ENCODE data around the gene RIPOR2.
"Not testable (repeated sequence)": the region's sequence is repeated elsewhere in the genome, so short reads cannot be mapped to it uniquely, and the experiment has no call there.

Gene RIPOR2

DNA sequence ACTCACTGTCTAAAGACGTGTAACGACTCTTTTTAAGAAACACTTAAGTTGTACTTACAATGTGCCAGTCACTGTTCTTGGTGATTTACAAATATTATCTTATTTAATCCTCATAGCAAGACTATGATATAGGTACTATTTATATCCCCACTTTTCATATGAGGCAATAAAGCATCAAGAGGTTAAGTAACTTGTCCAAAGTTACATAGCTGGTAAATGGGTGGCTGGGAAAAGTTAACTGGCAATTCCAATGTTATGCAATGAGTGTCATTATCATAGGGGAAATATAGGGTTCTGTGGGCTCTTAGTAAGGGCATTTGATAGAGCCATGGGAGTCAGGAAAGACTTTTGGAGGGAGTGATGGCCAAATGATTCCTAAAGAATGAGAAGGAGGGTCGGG is 21.4 kb upstream of the RIPOR2 start:
- no peak overlapping the region for H3K4me3 ChIP-seq (ENCODE audit: low read depth, low read length)
- CTCF ChIA-PET: interaction anchor here (1.1 to 1.6 kb wide), 2 partner anchors 33 to 35 kb away, joined by 3 to 7 read pairs; no protein-coding TSS in a partner anchor
- DNase-seq (ENCODE audit: low read depth, low spot score): no peak
- TF ChIP-seq CTCF (IDR thresholded peaks at IDR 0.05; ENCODE audit: insufficient read depth, low read length, missing control alignments): no peak
- POLR2A ChIA-PET: no interaction called here

DNA sequence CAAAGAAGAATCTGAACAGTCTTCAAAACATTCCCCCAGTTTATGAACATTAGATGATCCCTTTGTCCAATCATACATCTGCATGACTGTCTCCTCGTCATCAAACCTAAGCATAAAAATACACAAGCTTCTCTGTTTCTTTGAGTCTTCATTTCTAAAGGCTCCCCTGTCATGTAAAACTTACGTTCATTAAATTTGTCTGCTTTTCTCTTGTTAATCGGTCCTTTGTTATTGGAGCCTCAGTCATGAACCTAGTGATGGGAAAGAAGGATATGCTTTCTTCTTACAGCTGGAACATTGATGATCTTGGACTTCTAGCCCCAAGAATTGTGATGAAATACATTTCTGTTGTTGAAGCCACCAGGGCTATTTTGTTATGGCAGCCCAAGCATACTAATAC is 18.0 kb upstream of the RIPOR2 start:
- POLR2A ChIA-PET: no interaction called here
- no peak for TF ChIP-seq CTCF (IDR thresholded peaks at IDR 0.05; ENCODE audit: insufficient read depth, low read length, missing control alignments)
- CTCF ChIA-PET: interaction anchor here (1.3 kb wide), 1 partner anchor 117 kb away, joined by 3 read pairs; no protein-coding TSS in a partner anchor
- DNase-seq (ENCODE audit: low read depth, low spot score): no peak
- H3K4me3 ChIP-seq (ENCODE audit: low read depth, low read length): no peak overlapping the region

- ChIA-PET CTCF (interaction anchor here (0.7 kb wide), 1 partner anchor 96 kb away, joined by 3 read pairs; no protein-coding TSS in a partner anchor), POLR2A (no interaction called here)
- TF ChIP-seq CTCF (IDR thresholded peaks at IDR 0.05; ENCODE audit: insufficient read depth, low read length, missing control alignments): no peak
- DNase-seq (ENCODE audit: low read depth, low spot score): no peak
- no peak overlapping the region for H3K4me3 ChIP-seq (ENCODE audit: low read depth, low read length)
Measured at GRCh38 chr6:24951811-24952299, 16.1 kb upstream of the RIPOR2 start.

- no peak for DNase-seq (ENCODE audit: low read depth, low spot score)
- no peak for TF ChIP-seq CTCF (IDR thresholded peaks at IDR 0.05; ENCODE audit: insufficient read depth, low read length, missing control alignments)
- POLR2A ChIA-PET: interaction anchor here (0.6 kb wide), 1 partner anchor 52 kb away, joined by 3 read pairs; no protein-coding TSS in a partner anchor
- H3K4me3 ChIP-seq (ENCODE audit: low read depth, low read length): no peak overlapping the region
- CTCF ChIA-PET: interaction anchor here (0.5 kb wide), 1 partner anchor 117 kb away, joined by 3 read pairs; no protein-coding TSS in a partner anchor
Measured at GRCh38 chr6:24950218-24950941, 14.6 kb upstream of the RIPOR2 start.

- no peak overlapping the region for H3K4me3 ChIP-seq (ENCODE audit: low read depth, low read length)
- ChIA-PET CTCF (interaction anchor here (1.0 kb wide), 1 partner anchor 43 kb away, joined by 3 read pairs; no protein-coding TSS in a partner anchor), POLR2A (no interaction called here)
- DNase-seq (ENCODE audit: low read depth, low spot score): no peak
- no peak for TF ChIP-seq CTCF (IDR thresholded peaks at IDR 0.05; ENCODE audit: insufficient read depth, low read length, missing control alignments)
Measured at GRCh38 chr6:24949020-24949569, 13.3 kb upstream of the RIPOR2 start.

GRCh38 chr6:24948261-24948660 is 12.5 kb upstream of the RIPOR2 start:
- H3K4me3 ChIP-seq (ENCODE audit: low read depth, low read length); POLR2A ChIA-PET; DNase-seq (ENCODE audit: low read depth, low spot score): not testable (repeated sequence)
- CTCF ChIA-PET: interaction anchor here (1.0 kb wide), 1 partner anchor 44 kb away, joined by 3 read pairs; no protein-coding TSS in a partner anchor

All from AG04449 (cell line).